Osteoblast (primary cell): ENCODE measurements around the gene UBE2O. TPM values are rescaled to one million over a fixed set of nuclear protein-coding genes. Genes with fewer than 3 reads are reported as not detected.

Experiments used
- DNase-seq: peaks from one replicate; pipeline ENCODE4 v3.0.0; 2011; ENCODE audit warnings: low spot score, mixed read lengths; ENCODE audit not compliant: insufficient read length; ENCODE audit errors: missing footprints
- H2AFZ ChIP-seq: 2 replicates; pipeline ENCODE4 v1.6.0; 2011; ENCODE audit warnings: mild to moderate bottlenecking, low read length
- H3K27ac ChIP-seq: 2 replicates; pipeline ENCODE4 v1.5.1; 2011; ENCODE audit warnings: mild to moderate bottlenecking, low read depth, low read length, moderate library complexity
- H3K27me3 ChIP-seq: 2 replicates; pipeline ENCODE4 v1.6.0; 2012; ENCODE audit warnings: mild to moderate bottlenecking, control low read depth, inconsistent platforms, low read length, moderate library complexity; ENCODE audit not compliant: insufficient read depth
- H3K36me3 ChIP-seq: 2 replicates; pipeline ENCODE4 v1.5.1; 2011; ENCODE audit warnings: mild to moderate bottlenecking, low read length, control low read depth, moderate library complexity; ENCODE audit not compliant: insufficient read depth
- H3K4me1 ChIP-seq: 2 replicates; pipeline ENCODE4 v1.5.1; 2011; ENCODE audit warnings: mild to moderate bottlenecking, low read length, control low read depth, moderate library complexity; ENCODE audit not compliant: insufficient read depth
- H3K4me2 ChIP-seq: 2 replicates; pipeline ENCODE4 v1.6.0; 2011; ENCODE audit warnings: mild to moderate bottlenecking, low read length; ENCODE audit not compliant: insufficient read depth
- H3K4me3 ChIP-seq: fragments of 200-600 bp; sonication (generic); 3 replicates; pipeline ENCODE4 v1.5.1; 2012; ENCODE audit warnings: mild to moderate bottlenecking, low read length, inconsistent platforms; ENCODE audit not compliant: insufficient read depth
- H3K79me2 ChIP-seq: 2 replicates; pipeline ENCODE4 v1.6.0; 2012; ENCODE audit warnings: mild to moderate bottlenecking, low read length, control low read depth, inconsistent platforms; ENCODE audit not compliant: insufficient read depth
- H3K9me3 ChIP-seq: 2 replicates; pipeline ENCODE4 v1.5.1; 2011; ENCODE audit warnings: low read depth, low read length, control low read depth
- H4K20me1 ChIP-seq: 2 replicates; pipeline ENCODE4 v1.6.0; 2012; ENCODE audit warnings: mild to moderate bottlenecking, low read length, control low read depth; ENCODE audit not compliant: insufficient read depth
- total RNA-seq: library from RNA; depleted of rRNA; stranded (reverse); fragments of >200 nt; gene quantifications from 2 replicates; pipeline ENCODE4 v1.2.3, GENCODE V29; 2012
- TF ChIP-seq, protein P1 (sequence below): IDR thresholded peaks from 2 replicates; pipeline ENCODE4 v1.5.1; 2011; ENCODE audit warnings: mild to moderate bottlenecking, low read depth, low read length, moderate library complexity; ENCODE audit errors: extremely low read depth

The UBE2O gene
- total RNA-seq, 1 donor, result 19.5 TPM

DNA sequence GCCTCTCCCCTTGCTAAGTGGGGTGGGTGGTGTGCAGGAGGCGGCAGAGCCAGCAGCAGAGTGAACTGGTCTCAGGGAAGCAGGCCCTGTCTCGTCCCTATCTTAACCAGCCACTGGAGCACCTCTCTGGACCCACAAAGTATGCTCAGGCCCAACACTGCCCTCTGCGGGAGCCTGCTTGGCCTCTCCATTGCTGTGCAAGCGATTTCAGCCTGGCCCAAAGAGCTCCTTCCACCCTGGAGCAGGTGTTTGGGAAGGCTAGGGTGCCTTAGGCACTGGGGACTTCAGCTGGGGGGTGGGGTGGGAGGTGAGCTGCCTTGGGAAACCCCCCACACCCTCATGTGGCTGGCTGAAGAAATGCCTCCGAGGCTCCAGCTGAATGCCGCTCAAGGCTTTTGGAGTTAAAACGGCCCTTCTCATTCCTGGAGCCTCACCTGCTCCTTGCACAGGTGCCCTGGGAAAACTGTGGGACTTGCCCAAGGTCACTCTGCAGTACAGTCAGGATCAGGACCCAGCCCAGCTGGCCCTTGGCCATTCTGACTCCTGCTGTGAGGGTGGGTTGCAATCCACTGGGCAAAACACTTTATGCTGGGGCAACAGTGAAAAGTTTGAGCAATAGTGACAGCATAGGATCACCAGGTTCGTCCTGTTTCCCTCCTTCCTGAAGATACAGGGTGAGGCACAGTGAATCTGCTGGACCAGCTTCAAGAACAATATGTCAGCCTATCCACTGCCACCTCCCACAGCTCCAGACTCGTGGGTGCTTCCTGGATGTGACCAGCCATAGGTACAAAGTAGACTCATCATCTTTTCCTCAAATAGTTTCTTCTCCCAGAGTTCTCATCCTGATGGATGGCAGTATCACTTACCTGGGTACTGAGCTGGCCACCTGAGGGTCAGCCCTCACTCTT, 5.9 kb upstream of the UBE2O start:
- Histone ChIP-seq H2AFZ (peak overlapping the region; percentile 10), H3K4me3 (no peak overlapping the region), H3K27ac (no peak overlapping the region), H3K79me2 (no peaks in the 10 kb centered on the region), H3K9me3 (no peaks in the 10 kb centered on the region), H4K20me1 (no peaks in the 10 kb centered on the region), H3K36me3 (no peaks in the 10 kb centered on the region), H3K4me2 (no peak overlapping the region), H3K27me3 (peaks cover 4% of the 10 kb centered on the region), H3K4me1 (peaks cover 11% of the 10 kb centered on the region)
- DNase-seq, result peak; percentile 94
- TF ChIP-seq, protein P1, sequence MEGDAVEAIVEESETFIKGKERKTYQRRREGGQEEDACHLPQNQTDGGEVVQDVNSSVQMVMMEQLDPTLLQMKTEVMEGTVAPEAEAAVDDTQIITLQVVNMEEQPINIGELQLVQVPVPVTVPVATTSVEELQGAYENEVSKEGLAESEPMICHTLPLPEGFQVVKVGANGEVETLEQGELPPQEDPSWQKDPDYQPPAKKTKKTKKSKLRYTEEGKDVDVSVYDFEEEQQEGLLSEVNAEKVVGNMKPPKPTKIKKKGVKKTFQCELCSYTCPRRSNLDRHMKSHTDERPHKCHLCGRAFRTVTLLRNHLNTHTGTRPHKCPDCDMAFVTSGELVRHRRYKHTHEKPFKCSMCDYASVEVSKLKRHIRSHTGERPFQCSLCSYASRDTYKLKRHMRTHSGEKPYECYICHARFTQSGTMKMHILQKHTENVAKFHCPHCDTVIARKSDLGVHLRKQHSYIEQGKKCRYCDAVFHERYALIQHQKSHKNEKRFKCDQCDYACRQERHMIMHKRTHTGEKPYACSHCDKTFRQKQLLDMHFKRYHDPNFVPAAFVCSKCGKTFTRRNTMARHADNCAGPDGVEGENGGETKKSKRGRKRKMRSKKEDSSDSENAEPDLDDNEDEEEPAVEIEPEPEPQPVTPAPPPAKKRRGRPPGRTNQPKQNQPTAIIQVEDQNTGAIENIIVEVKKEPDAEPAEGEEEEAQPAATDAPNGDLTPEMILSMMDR, result peak; percentile 68

DNA sequence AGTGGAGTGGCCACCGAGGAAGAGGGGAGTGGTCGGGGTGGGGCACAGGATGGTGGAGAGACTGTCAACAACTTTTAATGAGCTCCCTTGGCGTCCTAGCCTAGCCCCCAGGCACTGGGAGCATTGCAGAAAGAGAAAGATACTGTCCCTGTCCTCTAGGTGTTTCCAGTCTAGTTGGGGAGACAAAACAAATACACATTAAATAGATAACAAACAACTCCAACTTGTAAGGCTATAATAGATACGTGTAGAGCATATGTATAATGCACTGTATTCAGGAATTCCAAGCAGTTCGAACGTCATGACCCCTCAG, 435 bp upstream of the UBE2O start:
- Histone ChIP-seq H3K4me2 (no peak overlapping the region), H2AFZ (no peak overlapping the region), H3K36me3 (no peaks in the 10 kb centered on the region), H4K20me1 (peaks cover 24% of the 10 kb centered on the region), H3K27me3 (no peaks in the 10 kb centered on the region), H3K79me2 (peaks cover 43% of the 10 kb centered on the region), H3K9me3 (no peaks in the 10 kb centered on the region), H3K27ac (no peak overlapping the region), H3K4me1 (peaks cover 21% of the 10 kb centered on the region), H3K4me3 (peak overlapping the region; percentile 92)
- DNase-seq, result no peak
- TF ChIP-seq, protein P1, result peak; percentile 1

DNA sequence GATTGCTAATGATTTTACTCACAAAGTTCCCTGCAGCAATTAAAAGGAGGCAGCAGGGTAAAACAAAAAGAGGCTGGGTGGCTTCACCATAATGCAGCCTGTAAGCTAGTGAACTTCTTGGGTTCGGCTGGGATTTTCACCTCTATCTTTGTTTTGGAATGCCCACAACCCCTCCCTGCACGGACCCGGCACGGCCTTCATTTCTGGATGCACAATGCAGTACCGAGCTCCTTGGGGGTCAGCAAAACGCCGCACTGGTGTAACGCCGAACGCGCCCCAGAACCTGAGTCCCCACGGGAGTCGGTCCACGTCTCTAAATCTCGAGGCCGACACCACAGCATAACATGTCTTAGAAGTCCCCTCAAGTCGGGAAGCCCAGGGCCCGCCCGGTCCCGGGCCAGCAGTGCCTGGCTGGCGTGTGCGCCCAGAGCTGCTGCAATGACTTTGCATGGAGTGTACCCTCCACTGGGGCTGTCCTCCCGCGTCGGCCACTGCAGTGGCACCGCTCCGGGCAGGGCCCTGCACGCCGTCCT, 759 bp downstream of the UBE2O start:
- DNase-seq, result no peak
- TF ChIP-seq, protein P1, result no peak
- H3K4me2 ChIP-seq, result peak overlapping the region; percentile 94
- H3K79me2 ChIP-seq, result peaks cover 55% of the 10 kb centered on the region
- H3K4me3 ChIP-seq, result peak overlapping the region; percentile 92
- H3K27me3 ChIP-seq, result no peaks in the 10 kb centered on the region
- no peaks in the 10 kb centered on the region for H3K9me3 ChIP-seq
- H3K4me1 ChIP-seq, result peaks cover 33% of the 10 kb centered on the region
- no peak overlapping the region for H2AFZ ChIP-seq
- no peaks in the 10 kb centered on the region for H3K36me3 ChIP-seq
- peaks cover 36% of the 10 kb centered on the region for H4K20me1 ChIP-seq
- H3K27ac ChIP-seq, result peak overlapping the region; percentile 76

DNA sequence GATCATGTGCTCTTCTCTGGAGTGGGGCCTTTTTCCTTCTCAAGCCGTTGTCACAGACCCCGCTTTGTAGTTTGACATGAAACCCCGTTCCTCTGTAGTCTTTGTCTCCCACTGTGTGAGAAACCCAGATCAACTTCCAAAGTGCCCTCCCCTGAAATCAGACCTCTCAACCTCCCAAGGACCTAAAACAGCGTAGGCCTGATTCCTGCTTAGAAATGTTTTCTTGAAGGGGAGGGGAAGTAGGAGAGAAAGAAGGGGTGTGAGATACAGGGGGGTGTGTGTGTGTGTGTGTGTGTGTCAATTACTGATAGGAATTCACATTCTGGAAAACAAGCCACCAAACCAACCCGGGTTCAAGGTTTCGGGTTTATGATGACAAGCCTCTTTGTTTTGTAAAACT, 1.4 kb downstream of the UBE2O start:
- Histone ChIP-seq H2AFZ (no peak overlapping the region), H3K36me3 (no peaks in the 10 kb centered on the region), H3K79me2 (peaks cover 55% of the 10 kb centered on the region), H3K9me3 (no peaks in the 10 kb centered on the region), H3K27me3 (no peaks in the 10 kb centered on the region), H4K20me1 (peaks cover 39% of the 10 kb centered on the region), H3K27ac (peak overlapping the region; percentile 76), H3K4me2 (peak overlapping the region; percentile 94), H3K4me3 (peak overlapping the region; percentile 92), H3K4me1 (peaks cover 40% of the 10 kb centered on the region)
- TF ChIP-seq, protein P1, result no peak
- DNase-seq, result no peak
